ENCODE results near the gene BGN. TPM values are rescaled to one million over a fixed set of nuclear protein-coding genes. Genes with fewer than 3 reads are reported as not detected.

Gene BGN
- total RNA-seq, 4 donors from 2014 or later = 13.4 to 43.0 (median 20.0) TPM

DNA sequence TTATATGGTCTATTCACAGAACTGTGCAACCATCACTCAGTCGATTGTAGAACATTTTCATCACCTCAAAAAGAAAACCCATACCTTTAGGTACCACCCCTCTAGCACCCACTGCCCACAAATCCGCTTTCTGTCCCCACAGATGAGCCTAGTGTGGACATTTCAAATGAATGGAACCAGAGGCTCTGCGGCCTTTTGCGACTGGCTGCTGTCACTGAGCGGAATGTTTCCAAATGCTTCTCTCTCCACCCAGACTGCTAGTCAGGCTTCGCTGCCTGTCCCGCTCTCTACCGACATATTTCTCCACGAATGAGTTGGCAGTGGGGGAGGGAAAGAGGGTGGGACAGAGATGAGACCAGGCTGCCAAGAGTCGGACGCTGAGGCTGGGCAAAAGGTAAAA, 1.7 kb upstream of the BGN start:
- TF ChIP-seq, protein P1, sequence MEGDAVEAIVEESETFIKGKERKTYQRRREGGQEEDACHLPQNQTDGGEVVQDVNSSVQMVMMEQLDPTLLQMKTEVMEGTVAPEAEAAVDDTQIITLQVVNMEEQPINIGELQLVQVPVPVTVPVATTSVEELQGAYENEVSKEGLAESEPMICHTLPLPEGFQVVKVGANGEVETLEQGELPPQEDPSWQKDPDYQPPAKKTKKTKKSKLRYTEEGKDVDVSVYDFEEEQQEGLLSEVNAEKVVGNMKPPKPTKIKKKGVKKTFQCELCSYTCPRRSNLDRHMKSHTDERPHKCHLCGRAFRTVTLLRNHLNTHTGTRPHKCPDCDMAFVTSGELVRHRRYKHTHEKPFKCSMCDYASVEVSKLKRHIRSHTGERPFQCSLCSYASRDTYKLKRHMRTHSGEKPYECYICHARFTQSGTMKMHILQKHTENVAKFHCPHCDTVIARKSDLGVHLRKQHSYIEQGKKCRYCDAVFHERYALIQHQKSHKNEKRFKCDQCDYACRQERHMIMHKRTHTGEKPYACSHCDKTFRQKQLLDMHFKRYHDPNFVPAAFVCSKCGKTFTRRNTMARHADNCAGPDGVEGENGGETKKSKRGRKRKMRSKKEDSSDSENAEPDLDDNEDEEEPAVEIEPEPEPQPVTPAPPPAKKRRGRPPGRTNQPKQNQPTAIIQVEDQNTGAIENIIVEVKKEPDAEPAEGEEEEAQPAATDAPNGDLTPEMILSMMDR (IDR thresholded peaks at IDR 0.05; ENCODE audit: low read depth) = no peak

GRCh38 chrX:153494061-153494460, 719 bp upstream of the BGN start:
- TF ChIP-seq, protein P1 (IDR thresholded peaks at IDR 0.05; ENCODE audit: low read depth) = no peak

DNA sequence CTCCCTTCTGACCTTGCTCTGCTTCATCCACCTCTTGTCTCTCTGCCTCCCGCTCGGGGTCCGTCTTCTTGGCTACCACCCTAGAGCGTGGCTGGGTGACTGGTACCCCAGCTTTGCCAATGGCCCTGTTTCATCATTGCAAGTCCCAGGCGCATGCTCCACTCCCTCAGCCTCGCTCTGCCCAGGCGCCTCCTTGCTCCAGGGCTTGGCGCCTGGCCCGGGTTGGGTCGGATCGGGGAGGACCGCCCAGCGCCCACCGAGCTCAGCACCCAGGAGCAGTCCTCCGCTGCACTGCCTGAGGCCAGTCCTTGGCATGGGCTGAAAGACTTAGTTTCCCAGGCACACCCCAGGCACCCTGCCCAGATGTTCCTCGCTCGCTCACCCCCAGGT, 577 bp downstream of the BGN start:
- TF ChIP-seq, protein P1 (IDR thresholded peaks at IDR 0.05; ENCODE audit: low read depth) = no peak

DNA sequence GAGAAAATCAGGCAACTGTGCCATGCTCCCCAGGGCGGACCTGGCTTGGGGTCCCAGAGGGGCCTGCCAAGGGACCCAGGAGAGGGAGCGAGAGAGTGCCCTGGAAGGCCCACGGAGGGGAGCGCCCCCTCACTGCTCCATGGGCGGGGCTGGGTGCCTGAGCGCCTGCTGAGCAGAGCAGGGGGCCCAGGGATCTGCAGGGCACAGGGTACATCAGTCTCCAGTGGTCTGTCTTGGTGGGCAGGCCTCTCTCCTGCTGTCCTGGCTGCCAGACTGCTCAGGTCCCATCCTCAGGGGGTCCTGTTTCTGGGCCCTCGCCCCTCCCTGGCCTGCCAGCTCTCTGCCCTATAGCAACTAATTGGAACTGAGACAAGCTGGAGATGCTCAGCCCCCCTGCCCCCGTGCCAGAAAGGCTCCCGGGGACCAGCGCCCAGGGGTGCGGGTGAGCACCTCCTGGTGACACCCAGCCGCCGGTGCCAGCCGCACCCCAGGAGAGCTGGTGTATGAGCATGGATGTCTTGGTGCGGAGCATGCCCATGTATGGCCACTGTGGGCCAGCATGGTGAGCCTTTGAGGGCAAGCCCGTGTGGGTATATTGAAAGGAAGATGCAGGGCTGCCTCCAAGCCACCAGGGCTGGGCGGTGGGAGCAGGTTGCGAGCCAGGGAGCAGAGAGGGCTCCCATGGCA, 1.3 kb downstream of the BGN start:
- TF ChIP-seq, protein P1 (IDR thresholded peaks at IDR 0.05; ENCODE audit: low read depth) = no peak

GRCh38 chrX:153496590-153496959, 1.8 kb downstream of the BGN start:
- TF ChIP-seq, protein P1 (IDR thresholded peaks at IDR 0.05; ENCODE audit: low read depth) = no peak

- TF ChIP-seq, protein P1 (IDR thresholded peaks at IDR 0.05; ENCODE audit: low read depth) = no peak
These were observed 3.7 kb downstream of the BGN start for GRCh38 chrX:153498453-153498852.

GRCh38 chrX:153499341-153499740, 4.6 kb downstream of the BGN start:
- TF ChIP-seq, protein P1 (IDR thresholded peaks at IDR 0.05; ENCODE audit: low read depth) = no peak

Measured in subcutaneous adipose tissue (tissue), 4 donors.